HepG2 (cell line): ENCODE data around the gene ELP1. TPM values are rescaled to one million over a fixed set of nuclear protein-coding genes. Genes with fewer than 3 reads are reported as not detected.

Source experiments
- ATAC-seq: fragments of 200-7000 bp; cut with Tn5 transposase; 3 replicates; pipeline ENCODE4 v1.9.1; 2020; ENCODE audit warnings: mild to moderate bottlenecking, moderate library complexity
- BruUV-seq: library from RNA; stranded (reverse); fragments of 400-500 nt; replicated peaks from 2 replicates; lab custom pipeline; 2021; lab: Mats Ljungman, UMichigan
- CTCF ChIA-PET: fragments of 300-600 bp; formaldehyde crosslinking; extraction: SDS; loops from one replicate; lab custom pipeline; 2021; ENCODE audit warnings: low total read pairs, inconsistent platforms, low intra/inter-chr PET ratio; lab: Yijun Ruan, JAX
- POLR2A ChIA-PET: fragments of 350-600 bp; sonication (Branson Sonifier 250); formaldehyde crosslinking; loops from one replicate; lab custom pipeline; 2020; ENCODE audit warnings: antibody characterized with exemption, inconsistent platforms; lab: Yijun Ruan, JAX
- DNase-seq: peaks from one replicate; pipeline ENCODE4 v3.0.0-alpha.2; 2015; ENCODE audit warnings: low spot score
- FAIRE-seq: peaks from 3 replicates; lab custom pipeline; 2011; peaks lifted over from hg19 to GRCh38; lab: Jason Lieb, UNC
- H2AFZ ChIP-seq: one replicate; pipeline ENCODE4 v1.6.1; 2011; ENCODE audit warnings: low read length, inconsistent platforms
- H3K27ac ChIP-seq: fragments of 300-600 bp; 3 replicates; pipeline ENCODE4 v1.8.0; 2011; ENCODE audit warnings: mixed run types, mild to moderate bottlenecking, mixed read lengths, low read length, inconsistent platforms; ENCODE audit not compliant: insufficient read depth; ENCODE audit errors: extremely low read length
- H3K27me3 ChIP-seq, 2 experiments: fragments of 200-600 bp in 1 of 2; 2 replicates in 1 of 2; 3 replicates in 1 of 2; pipeline versions ENCODE4 v1.6.0 to v1.8.0; 2011; ENCODE audit warnings: low read length in 2 of 2, mild to moderate bottlenecking in 2 of 2, moderate library complexity in 2 of 2, inconsistent platforms in 1 of 2; ENCODE audit not compliant: insufficient read depth in 2 of 2, control insufficient read depth in 1 of 2
- H3K36me3 ChIP-seq, 2 experiments: fragments of 200-600 bp in 1 of 2; replicated peaks in 1 of 2; 2 replicates in 1 of 2; 3 replicates in 1 of 2; pipeline versions ENCODE4 v1.5.1 to v1.8.0; 2011; ENCODE audit warnings: low read length in 2 of 2, inconsistent platforms in 1 of 2; ENCODE audit not compliant: insufficient read depth in 2 of 2, control insufficient read depth in 1 of 2
- H3K4me1 ChIP-seq: 2 replicates; pipeline ENCODE4 v1.5.1; 2012; ENCODE audit warnings: low read length, inconsistent platforms; ENCODE audit not compliant: insufficient read depth
- H3K4me2 ChIP-seq: 2 replicates; pipeline ENCODE4 v1.6.0; 2011; ENCODE audit warnings: low read depth, low read length, inconsistent platforms
- H3K4me3 ChIP-seq, 3 experiments: fragments of 200-600 bp in 1 of 3; sonication (generic), shearing (Covaris generic) in 1 of 3; replicated peaks in 1 of 3; 2 replicates each; pipeline ENCODE4 v1.5.1; 2011 to 2016; ENCODE audit warnings: low read length in 3 of 3, inconsistent platforms in 2 of 3, low read depth in 2 of 3, mild to moderate bottlenecking in 2 of 3, control low read depth in 1 of 3, mixed read lengths in 1 of 3; ENCODE audit not compliant: insufficient read depth in 1 of 3
- H3K79me2 ChIP-seq: one replicate; pipeline ENCODE4 v1.6.1; 2011; ENCODE audit warnings: low read length, inconsistent platforms; ENCODE audit not compliant: insufficient read depth
- H3K9ac ChIP-seq: 2 replicates; pipeline ENCODE4 v1.6.0; 2011; ENCODE audit warnings: mild to moderate bottlenecking, low read depth, low read length, inconsistent platforms; ENCODE audit not compliant: insufficient read depth
- H3K9me3 ChIP-seq: 2 replicates; pipeline ENCODE4 v1.5.1; 2012; ENCODE audit warnings: mild to moderate bottlenecking, low read length
- H4K20me1 ChIP-seq: 2 replicates; pipeline ENCODE4 v1.6.0; 2011; ENCODE audit warnings: inconsistent platforms, mild to moderate bottlenecking, low read length, moderate library complexity; ENCODE audit not compliant: insufficient read depth
- CEBPG ChIP-seq: IDR thresholded peaks from 2 replicates; pipeline ENCODE4 v1.6.1; 2016
- FOXO1 ChIP-seq: sonication (generic); formaldehyde crosslinking; IDR thresholded peaks from 2 replicates; pipeline ENCODE4 v1.4.0; 2020; ENCODE audit warnings: missing genetic modification reagents
- NBN ChIP-seq: fragments of 450-650 bp; conservative IDR thresholded peaks from 2 replicates; pipeline ENCODE4 v1.6.1; 2017
- PAF1 ChIP-seq: IDR thresholded peaks from 2 replicates; pipeline ENCODE4 v1.6.1; 2016; ENCODE audit warnings: missing genetic modification reagents, missing compliant biosample characterization
- POGZ ChIP-seq: sonication (generic); formaldehyde crosslinking; IDR thresholded peaks from 2 replicates; pipeline ENCODE4 v1.4.0; 2020; ENCODE audit warnings: mild to moderate bottlenecking, missing genetic modification reagents
- POLR2AphosphoS5 ChIP-seq: IDR thresholded peaks from 2 replicates; pipeline ENCODE4 v1.6.1; 2012; ENCODE audit warnings: low read depth, low read length
- POLR2G ChIP-seq: fragments of 200-400 bp; formaldehyde crosslinking; IDR thresholded peaks from 2 replicates; pipeline ENCODE4 v1.6.1; 2018; ENCODE audit warnings: mild to moderate bottlenecking, low read depth, low read length, moderate library complexity
- RBM22 ChIP-seq: fragments of 200-400 bp; formaldehyde crosslinking; optimal IDR thresholded peaks from 2 replicates; pipeline ENCODE3; 2017; ENCODE audit warnings: mild to moderate bottlenecking, low read length, moderate library complexity
- ZNF670 ChIP-seq: sonication (generic); formaldehyde crosslinking; IDR thresholded peaks from 2 replicates; pipeline ENCODE4 v1.8.0; 2022; ENCODE audit warnings: mild to moderate bottlenecking, missing genetic modification reagents, borderline replicate concordance
- WGBS: methylation state at CpG from one replicate; pipeline ENCODE4 v1.1.6; 2017; ENCODE audit warnings: low lambda C conversion rate; 5-methylcytosine and 5-hydroxymethylcytosine counted together
- in situ Hi-C: cut with HindIII; loops from 2 replicates; pipeline ENCODE4 v1.10.0; 2017; ENCODE audit warnings: low pct_unique_long_range_greater_than_20kb; ENCODE audit not compliant: extremely low pct_ligation_motif_present
- intact Hi-C: fragments of 100-400 bp; cut with micrococcal nuclease; formaldehyde crosslinking; loops from one replicate; pipeline ENCODE4 v1.10.0; 2022; ENCODE audit not compliant: unreplicated experiment
- polyA plus RNA-seq, 8 experiments: library from polyadenylated mRNA; depleted of rRNA in 3 of 8; stranded (reverse) in 7 of 8; unstranded in 1 of 8; fragments of >200 nt; fragmentation: Illumina TruSeq in 4 of 8; extraction: Trizol in 4 of 8; gene quantifications; 2 replicates each; pipeline versions ENCODE4 v1.2.1 to v1.2.3, GENCODE V29; 2011 to 2016; ENCODE audit warnings: low read depth in 4 of 8, missing spikeins in 1 of 8, mixed read lengths in 1 of 8; ENCODE audit not compliant: insufficient read depth in 1 of 8
- total RNA-seq, 5 experiments: library from RNA; depleted of rRNA; stranded (reverse); fragments of >200 nt; fragmentation: Illumina TruSeq; extraction: Trizol; gene quantifications; 2 replicates each; pipeline ENCODE4 v1.2.3, GENCODE V29; 2016; ENCODE audit warnings: low read depth in 1 of 5

ELP1 gene
- total and polyA plus RNA-seq, 2 of the 13 experiments (the other 11 are each of a cell fraction or from before 2014, with no cell fraction given), result 157 to 275 TPM

DNA sequence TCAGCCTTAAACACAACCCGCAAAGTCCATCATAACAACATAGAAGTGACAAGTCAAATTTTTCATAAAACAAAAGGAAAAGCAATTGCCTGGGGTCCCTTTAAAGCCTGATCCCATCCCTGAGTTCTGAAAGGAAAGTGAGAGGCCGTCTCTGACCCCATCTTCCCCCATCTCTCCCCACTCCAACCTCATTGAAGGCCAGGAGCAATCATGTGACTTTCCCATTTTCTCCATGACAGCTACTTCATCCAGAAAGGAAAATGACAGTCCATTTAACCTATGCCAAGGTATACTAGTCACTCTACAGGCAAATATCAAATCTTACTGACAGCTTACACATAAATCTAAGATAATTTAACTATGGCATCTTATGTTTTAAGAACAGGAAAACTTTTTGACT, 56.4 kb downstream of the ELP1 start:
- ChIA-PET POLR2A (interaction anchor here (0.6 to 1.8 kb wide), 4 partner anchors 8 to 16 kb away, joined by 3 to 10 read pairs (median 4); no protein-coding TSS in a partner anchor), CTCF (no interaction called here)
- Histone ChIP-seq H3K4me1 (peaks cover 89% of the 10 kb centered on the region), H3K36me3 (peaks cover 26 to 96% of the 10 kb centered on the region in 2 experiments), H3K4me3 (no peak overlapping the region), H3K27me3 (no peaks in the 10 kb centered on the region), H3K4me2 (peak overlapping the region; percentile 33; the same call in 1 of the 2 replicates), H3K9me3 (no peaks in the 10 kb centered on the region), H3K9ac (no peak overlapping the region), H2AFZ (no peak overlapping the region), H4K20me1 (peaks cover 14% of the 10 kb centered on the region; the same call in 1 of the 2 replicates), H3K79me2 (peaks cover 73% of the 10 kb centered on the region), H3K27ac (peak overlapping the region; percentile 20)
- BruUV-seq, result no TSS peak
- TF ChIP-seq POGZ (CRISPR knock-in tag), result no peak
- no peak for TF ChIP-seq FOXO1 (CRISPR knock-in tag)
- no peak for TF ChIP-seq NBN
- 0 out of 2 replicates have a peak, but pooled peaks have one; percentile 54 for TF ChIP-seq PAF1 (CRISPR knock-in tag)
- TF ChIP-seq POLR2AphosphoS5, result 0 out of 2 replicates have a peak, but pooled peaks have one; percentile 40
- peak; percentile 90 for TF ChIP-seq RBM22
- no peak for TF ChIP-seq CEBPG (CRISPR knock-in tag)
- WGBS, result 98% methylated on average over 2 of the region's 2 CpGs
- in situ Hi-C loops, result no loop called here
- ATAC-seq (no peak), FAIRE-seq (no peak), DNase-seq (no peak)
- intact Hi-C loops, result no loop called here

DNA sequence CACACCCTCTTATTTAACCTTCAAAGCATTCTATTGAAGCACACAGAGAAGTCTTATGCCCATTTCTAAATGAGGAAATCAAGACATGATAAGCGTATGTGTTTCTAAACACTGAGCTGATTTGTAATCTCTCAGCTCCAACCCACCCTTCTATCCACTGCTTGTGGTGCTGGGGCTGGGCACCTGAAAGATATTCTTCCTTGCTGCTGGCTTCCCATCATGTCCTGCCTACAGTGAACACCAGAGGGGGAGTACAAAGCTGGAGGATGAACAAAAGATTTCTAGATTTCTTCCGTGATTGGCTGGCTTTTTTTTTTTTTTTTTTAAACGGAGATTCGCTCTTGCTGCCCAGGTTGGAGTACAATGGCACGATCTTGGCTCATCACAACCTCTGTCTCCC, 57.5 kb downstream of the ELP1 start:
- Histone ChIP-seq H3K36me3 (peaks cover 28 to 95% of the 10 kb centered on the region in 2 experiments), H3K4me1 (peaks cover 87% of the 10 kb centered on the region), H3K79me2 (peaks cover 62% of the 10 kb centered on the region), H3K9ac (no peak overlapping the region), H3K4me2 (no peak overlapping the region), H4K20me1 (peaks cover 14% of the 10 kb centered on the region; the same call in 1 of the 2 replicates), H3K4me3 (no peak overlapping the region), H2AFZ (no peak overlapping the region), H3K9me3 (no peaks in the 10 kb centered on the region), H3K27me3 (no peaks in the 10 kb centered on the region), H3K27ac (no peak overlapping the region)
- no TSS peak for BruUV-seq
- WGBS, result 96% methylated on average over 5 of the region's 5 CpGs
- TF ChIP-seq POLR2G (peak; percentile 50; the same call in 1 of the 2 replicates), ZNF670 (CRISPR knock-in tag) (no peak)
- in situ Hi-C loops, result no loop called here
- CTCF ChIA-PET, result no interaction called here
- FAIRE-seq (no peak), DNase-seq (no peak), ATAC-seq (peak; percentile 57)
- POLR2A ChIA-PET, result interaction anchor here (1.3 to 1.8 kb wide), 4 partner anchors 8 to 15 kb away, joined by 3 to 10 read pairs (median 4); no protein-coding TSS in a partner anchor
- intact Hi-C loops, result no loop called here
